Retina (tissue), 1 donor: ENCODE data around the gene GJB6.
"Not testable (repeated sequence)": the region's sequence is repeated elsewhere in the genome, so short reads cannot be mapped to it uniquely, and the experiment has no call there.

ENCODE experiments used
- DNase-seq: peaks from one replicate; pipeline ENCODE4 v3.0.0-alpha.2; 2016

GJB6 gene

GRCh38 chr13:20231839-20232555, at the start of gene GJB6:
Gene GJB6, minus strand, starts transcription at chr13:20232319. Its CDS starts 8,839 bp downstream, at chr13:20223480.
- DNase-seq: peak; percentile 47

DNA sequence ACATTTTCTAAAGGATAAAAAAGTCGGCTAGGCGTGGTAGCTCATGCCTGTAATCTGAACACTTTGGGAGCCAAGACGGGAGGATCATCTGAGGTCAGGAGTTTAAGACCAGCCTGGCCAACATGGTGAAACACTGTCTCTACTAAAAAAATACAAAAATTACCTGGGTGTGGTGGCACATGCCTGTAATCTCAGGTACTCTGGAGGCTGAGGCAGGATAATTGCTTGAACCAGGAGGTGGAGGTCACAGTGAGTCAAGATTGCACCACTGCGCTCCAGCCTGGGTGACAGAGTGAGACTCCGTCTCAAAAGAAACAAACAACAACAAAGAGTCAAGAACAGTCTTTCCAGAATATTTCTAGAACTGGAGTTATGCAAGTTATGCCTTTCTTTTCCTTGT, 44.8 kb upstream of the GJB6 start:
- DNase-seq: not testable (repeated sequence)

GRCh38 chr13:20274466-20274865, 42.3 kb upstream of the GJB6 start:
- no peak for DNase-seq

GRCh38 chr13:20272588-20273171, 40.6 kb upstream of the GJB6 start:
- DNase-seq: no peak

GRCh38 chr13:20272104-20272503, 40.0 kb upstream of the GJB6 start:
- no peak for DNase-seq

- DNase-seq: no peak
These were observed 39.3 kb upstream of the GJB6 start for GRCh38 chr13:20271441-20271840.

- DNase-seq: peak; percentile 9
These were observed 38.2 kb upstream of the GJB6 start for GRCh38 chr13:20270163-20270865.

DNA sequence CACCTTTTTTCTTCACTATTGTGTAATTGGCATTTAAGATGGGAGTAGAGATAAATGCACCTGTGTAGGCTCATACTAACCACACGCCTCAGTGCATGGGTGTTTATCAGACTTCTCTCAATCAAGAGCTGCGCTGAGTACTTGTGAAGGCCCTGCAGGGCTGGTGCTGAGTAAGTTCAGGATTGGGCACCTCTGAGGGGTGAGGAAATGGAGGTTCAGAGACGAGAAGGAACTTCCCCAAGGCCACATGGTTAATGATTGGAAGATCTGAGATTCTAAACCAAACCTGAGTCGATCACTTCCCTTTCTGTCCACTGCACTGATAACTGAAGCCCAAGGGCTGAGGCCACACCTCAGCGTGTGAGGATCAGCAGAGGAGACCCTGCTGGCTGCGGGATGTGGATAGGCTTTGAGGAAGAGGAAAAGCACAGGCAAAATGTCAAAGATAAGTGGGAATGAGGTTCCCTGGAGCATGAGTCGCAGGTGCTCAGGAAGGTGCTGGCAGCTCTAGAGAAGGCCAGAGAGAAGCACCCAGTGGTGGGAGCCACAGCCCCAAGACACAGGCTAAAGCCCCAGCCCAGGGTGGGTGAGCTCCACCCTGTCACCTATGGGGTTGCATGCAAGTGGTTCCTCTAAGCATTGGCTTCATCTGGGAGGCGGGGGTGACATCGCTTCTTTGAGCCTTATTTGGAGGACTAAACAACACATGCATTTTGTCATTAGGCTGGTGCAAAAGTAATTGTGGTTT, 32.3 kb upstream of the GJB6 start:
- DNase-seq: no peak

DNA sequence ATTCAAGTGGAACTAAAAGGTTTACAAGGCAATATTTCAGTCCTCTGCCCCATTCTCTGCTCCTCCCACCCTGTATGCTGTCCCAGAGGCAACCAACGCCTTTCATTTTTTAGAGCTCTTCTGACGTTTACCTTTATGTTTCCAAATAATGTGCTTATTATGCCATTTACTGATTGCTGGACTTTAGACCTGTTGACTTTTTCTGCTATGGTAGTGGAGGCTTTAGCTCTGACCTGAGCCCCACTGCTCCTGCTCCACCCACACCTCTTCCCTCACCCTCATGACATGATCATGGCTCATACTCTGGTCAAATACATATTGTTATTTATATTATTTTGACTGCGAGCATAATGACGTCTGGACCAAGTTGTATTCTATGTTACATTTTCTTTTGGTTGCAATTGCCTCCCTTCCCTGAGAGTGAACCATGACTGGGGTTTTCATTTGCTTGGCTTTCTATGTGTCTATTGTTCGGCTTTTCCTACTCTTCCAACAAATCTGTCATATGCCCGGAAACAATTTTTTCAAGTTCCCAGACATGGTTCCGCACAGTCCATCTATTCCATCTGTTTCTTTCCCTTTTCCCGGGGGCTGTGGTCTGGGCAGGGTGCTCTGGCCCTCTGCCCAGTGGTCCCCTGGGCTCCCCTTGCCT, 31.4 kb upstream of the GJB6 start:
- no peak for DNase-seq

GRCh38 chr13:20258963-20259288, 26.8 kb upstream of the GJB6 start:
- no peak for DNase-seq

DNA sequence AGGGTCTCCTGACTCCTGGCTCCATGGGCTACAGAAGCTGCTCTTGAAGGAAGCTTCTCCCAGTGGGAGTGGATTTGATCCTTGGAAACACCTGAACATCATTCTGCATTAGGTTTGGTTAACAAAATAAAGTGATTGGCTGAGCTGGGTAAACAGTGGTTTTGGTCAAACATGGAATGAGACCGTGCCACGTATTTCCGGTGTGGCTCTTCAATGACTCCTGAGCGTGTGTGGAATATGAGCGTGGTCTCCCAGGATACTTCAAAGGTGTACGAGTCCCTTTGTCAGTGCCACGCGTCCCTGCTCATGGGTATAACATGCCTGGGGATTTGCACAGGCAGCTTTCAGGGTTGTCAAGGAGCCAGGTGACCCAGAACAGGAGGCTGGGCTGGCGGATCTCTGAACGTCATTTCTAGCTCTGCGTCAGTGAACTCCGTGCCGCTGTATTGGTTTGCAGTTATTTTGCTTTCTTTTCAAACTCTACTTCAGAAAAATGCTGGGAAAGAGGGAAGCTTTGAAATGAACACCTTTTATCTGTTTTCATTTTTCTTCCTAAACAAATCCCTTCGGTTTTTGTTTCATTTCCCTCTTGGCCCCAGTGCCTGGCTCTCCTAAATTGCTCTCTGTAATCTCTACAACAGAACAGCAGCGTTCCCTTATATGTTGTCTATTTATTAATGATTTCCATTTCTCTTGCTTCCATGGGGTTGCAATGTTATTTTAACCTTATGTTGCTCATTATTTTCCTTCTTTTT, 26.3 kb upstream of the GJB6 start:
- DNase-seq: no peak

DNA sequence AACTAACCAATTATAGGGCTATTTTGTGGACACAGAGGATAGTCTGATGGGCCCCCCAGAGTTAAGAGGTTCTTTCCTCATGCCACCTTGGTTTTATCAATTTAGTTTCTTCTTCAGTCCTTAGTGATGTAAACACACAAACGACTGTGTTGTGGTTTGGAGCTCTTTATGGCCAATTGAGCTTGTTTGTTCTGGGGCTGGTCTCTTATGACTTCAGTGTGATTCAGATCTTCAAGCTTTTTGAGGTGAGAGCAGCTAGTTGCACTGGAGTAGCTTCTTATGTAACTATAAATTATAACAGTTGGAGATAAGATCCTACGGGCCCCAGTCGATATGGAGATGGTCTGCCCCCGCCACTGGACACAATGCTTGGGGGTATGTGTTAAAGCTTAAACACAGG, 22.0 kb upstream of the GJB6 start:
- no peak for DNase-seq

GRCh38 chr13:20249913-20250312, 17.8 kb upstream of the GJB6 start:
- no peak for DNase-seq

- DNase-seq: no peak
These were observed 15.8 kb upstream of the GJB6 start for GRCh38 chr13:20247963-20248362.

DNA sequence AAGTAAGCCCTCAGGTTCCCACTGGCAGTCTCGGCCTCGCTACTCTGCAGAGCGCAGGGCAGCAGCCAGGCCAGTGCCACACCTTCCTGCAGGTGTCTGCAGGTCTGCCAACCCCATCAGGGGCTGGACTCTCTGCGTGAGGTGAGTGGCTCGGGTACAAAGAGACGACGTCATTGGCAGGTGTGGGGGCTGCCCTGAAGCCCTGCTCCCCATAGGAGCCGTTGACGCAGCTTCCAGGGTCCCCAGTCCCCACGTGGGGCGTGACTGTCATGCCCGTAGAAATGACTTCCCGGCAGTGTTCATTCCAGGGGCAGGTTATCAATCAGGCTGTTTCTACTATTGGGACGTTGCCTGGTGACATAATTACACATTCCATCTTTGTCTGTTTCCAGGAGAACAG, 15.3 kb upstream of the GJB6 start:
- no peak for DNase-seq

GRCh38 chr13:20241593-20241992, 9.5 kb upstream of the GJB6 start:
- DNase-seq: no peak

DNA sequence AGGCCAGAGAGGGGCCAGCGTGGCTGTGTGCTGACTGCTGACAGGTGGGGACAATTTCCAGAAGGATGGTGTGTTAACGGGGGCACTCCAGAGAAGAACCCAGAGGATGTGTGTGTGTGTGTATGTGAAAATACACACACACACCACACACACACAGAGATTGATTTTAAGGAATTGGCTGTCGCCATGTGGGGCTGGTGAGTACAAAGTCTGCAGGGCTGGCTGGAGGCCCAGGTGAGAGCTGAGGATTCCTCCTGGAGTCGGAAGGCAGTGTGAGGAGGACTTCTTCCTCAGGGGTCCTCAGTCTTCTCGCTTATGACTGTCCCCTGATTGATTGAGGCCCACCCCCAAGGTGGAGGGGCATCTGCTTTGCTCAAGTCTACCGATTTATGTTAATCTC, 7.6 kb upstream of the GJB6 start:
- no peak for DNase-seq

DNA sequence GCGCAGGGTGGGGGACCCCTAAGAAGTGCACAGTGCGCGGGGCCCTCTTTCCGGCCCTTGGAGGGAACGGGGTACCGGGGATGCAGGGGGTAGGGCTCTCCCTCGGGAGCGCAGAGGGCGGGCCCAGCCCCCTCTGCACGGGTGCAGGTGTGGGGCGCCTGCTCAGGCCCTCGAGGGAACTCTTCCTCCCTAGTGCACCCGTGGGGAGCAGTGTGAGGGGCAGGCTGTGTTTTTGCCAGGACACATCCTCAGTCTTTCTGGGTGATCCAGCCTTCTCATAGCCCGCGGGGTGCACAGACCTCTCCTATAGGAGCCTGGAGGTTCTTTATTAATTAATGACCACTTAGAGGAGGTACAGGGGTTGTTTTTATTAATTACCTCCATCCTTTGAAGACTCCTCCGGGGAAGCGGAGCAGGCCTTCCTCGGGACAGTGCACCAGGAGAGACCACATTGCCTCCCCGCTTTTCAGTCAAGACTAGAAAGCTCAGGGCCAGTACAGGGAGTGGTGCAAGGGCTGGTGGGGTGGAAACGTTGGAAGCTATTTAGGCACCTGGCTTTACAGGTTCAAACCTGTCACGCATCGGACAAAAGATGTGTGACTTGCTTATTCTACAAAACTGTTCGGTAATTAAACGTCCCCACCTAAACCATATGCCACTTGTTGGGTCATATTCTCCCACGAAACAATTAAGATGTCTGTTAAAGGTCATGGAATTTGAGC, 598 bp upstream of the GJB6 start:
- peak; percentile 9 for DNase-seq

GRCh38 chr13:20230913-20231838, 943 bp downstream of the GJB6 start:
- peak; percentile 54 for DNase-seq

GRCh38 chr13:20227730-20228129, 4.4 kb downstream of the GJB6 start:
- no peak for DNase-seq
